WTC11 (cell line): ENCODE measurements around the gene KCND3. TPM values are rescaled to one million over a fixed set of nuclear protein-coding genes. Genes with fewer than 3 reads are reported as not detected.

Experiments used
- ATAC-seq: fragments of 200-7000 bp; cut with Tn5 transposase; 2 replicates; pipeline ENCODE4 v1.10.0; 2021; ENCODE audit warnings: mild to moderate bottlenecking, moderate library complexity
- CTCF ChIA-PET: fragments of 300-600 bp; sonication (Branson Sonifier 250); formaldehyde crosslinking; loops from one replicate; lab custom pipeline; 2021; ENCODE audit warnings: antibody characterized with exemption; lab: Charles Lee
- POLR2A ChIA-PET: fragments of 350-600 bp; sonication (Branson Sonifier 250); formaldehyde crosslinking; loops from one replicate; lab custom pipeline; 2021; ENCODE audit warnings: antibody characterized with exemption; lab: Charles Lee
- DNase-seq: peaks from one replicate; pipeline ENCODE4 v3.0.0; 2021; ENCODE audit warnings: low spot score
- H3K27ac Mint-ChIP-seq: 2 replicates; pipeline ENCODE4 v1.8.0; 2021; ENCODE audit warnings: mixed read lengths
- H3K27me3 Mint-ChIP-seq: 2 replicates; pipeline ENCODE4 v1.8.0; 2021; ENCODE audit warnings: low read depth, mild to moderate bottlenecking, moderate library complexity, mixed read lengths
- H3K36me3 Mint-ChIP-seq: 2 replicates; pipeline ENCODE4 v1.8.0; 2021; ENCODE audit warnings: mixed read lengths
- H3K4me1 Mint-ChIP-seq: 2 replicates; pipeline ENCODE4 v1.8.0; 2022; ENCODE audit warnings: mixed read lengths
- H3K4me3 Mint-ChIP-seq: 2 replicates; pipeline ENCODE4 v1.8.0; 2021; ENCODE audit warnings: mild to moderate bottlenecking, moderate library complexity, mixed read lengths
- H3K9me3 Mint-ChIP-seq: 2 replicates; pipeline ENCODE4 v1.8.0; 2021; ENCODE audit warnings: mixed read lengths
- E2F1 ChIP-seq: sonication (generic); formaldehyde crosslinking; IDR thresholded peaks from 2 replicates; pipeline ENCODE4 v1.8.0; 2022; ENCODE audit warnings: mild to moderate bottlenecking, missing genetic modification reagents
- EMX1 ChIP-seq: fragments of 250-450 bp; sonication (Bioruptor Pico); IDR thresholded peaks from 2 replicates; pipeline ENCODE4 v1.8.0; 2021; ENCODE audit warnings: mild to moderate bottlenecking
- FOXP1 ChIP-seq: sonication (generic); formaldehyde crosslinking; IDR thresholded peaks from 2 replicates; pipeline ENCODE4 v1.8.0; 2022; ENCODE audit warnings: missing genetic modification reagents, mild to moderate bottlenecking, moderate library complexity, borderline replicate concordance
- KAT7 ChIP-seq: sonication (generic); formaldehyde crosslinking; IDR thresholded peaks from 2 replicates; pipeline ENCODE4 v1.8.1; 2023; ENCODE audit warnings: missing genetic modification reagents, mild to moderate bottlenecking, borderline replicate concordance
- MXD4 ChIP-seq: fragments of 250-450 bp; sonication (Bioruptor Pico); IDR thresholded peaks from 2 replicates; pipeline ENCODE4 v1.8.0; 2021; ENCODE audit warnings: mild to moderate bottlenecking, moderate library complexity, borderline replicate concordance
- MYBL2 ChIP-seq: sonication (generic); formaldehyde crosslinking; IDR thresholded peaks from 2 replicates; pipeline ENCODE4 v1.8.1; 2023; ENCODE audit warnings: mild to moderate bottlenecking, moderate library complexity, missing genetic modification reagents
- NFATC4 ChIP-seq: fragments of 250-450 bp; sonication (Bioruptor Pico); IDR thresholded peaks from 2 replicates; pipeline ENCODE4 v1.9.0; 2021; ENCODE audit warnings: mild to moderate bottlenecking
- NFE2L1 ChIP-seq: sonication (generic); formaldehyde crosslinking; IDR thresholded peaks from 2 replicates; pipeline ENCODE4 v1.8.1; 2023; ENCODE audit warnings: missing genetic modification reagents
- NR1H2 ChIP-seq: sonication (generic); formaldehyde crosslinking; IDR thresholded peaks from 2 replicates; pipeline ENCODE4 v1.9.0; 2021; ENCODE audit warnings: mild to moderate bottlenecking, moderate library complexity, missing genetic modification reagents
- NR3C1 ChIP-seq: sonication (generic); formaldehyde crosslinking; conservative IDR thresholded peaks from 2 replicates; pipeline ENCODE4 v1.8.1; 2023; ENCODE audit warnings: low read depth, mild to moderate bottlenecking, missing genetic modification reagents
- SOX15 ChIP-seq: fragments of 250-450 bp; sonication (Bioruptor Pico); IDR thresholded peaks from 2 replicates; pipeline ENCODE4 v1.9.0; 2021; ENCODE audit warnings: mild to moderate bottlenecking
- TEAD4 ChIP-seq: sonication (generic); formaldehyde crosslinking; IDR thresholded peaks from 2 replicates; pipeline ENCODE4 v1.8.0; 2022; ENCODE audit warnings: mild to moderate bottlenecking, missing genetic modification reagents
- ZNF138 ChIP-seq: sonication (generic); formaldehyde crosslinking; conservative IDR thresholded peaks from 2 replicates; pipeline ENCODE4 v1.8.1; 2022; ENCODE audit warnings: mild to moderate bottlenecking, moderate library complexity, missing genetic modification reagents
- ZNF396 ChIP-seq: fragments of 250-450 bp; sonication (Bioruptor Pico); IDR thresholded peaks from 2 replicates; pipeline ENCODE4 v1.8.0; 2021; ENCODE audit warnings: mild to moderate bottlenecking, moderate library complexity, borderline replicate concordance
- ZNF425 ChIP-seq: fragments of 250-450 bp; sonication (Bioruptor Pico); conservative IDR thresholded peaks from 2 replicates; pipeline ENCODE4 v1.9.0; 2021; ENCODE audit warnings: mild to moderate bottlenecking
- ZNF512 ChIP-seq: sonication (generic); formaldehyde crosslinking; IDR thresholded peaks from 2 replicates; pipeline ENCODE4 v1.8.1; 2022; ENCODE audit warnings: missing genetic modification reagents, borderline replicate concordance
- total RNA-seq: library from RNA; stranded (reverse); gene quantifications from 3 replicates; pipeline ENCODE4 v1.2.3, GENCODE V29; 2021
- TF ChIP-seq, protein P1 (sequence below): fragments of 250-450 bp; sonication (Bioruptor Pico); IDR thresholded peaks from 2 replicates; pipeline ENCODE4 v1.9.0; 2021; ENCODE audit warnings: mild to moderate bottlenecking

Gene KCND3
- total RNA-seq, 1 experiment from 2014 or later = 0.35 TPM

- TF ChIP-seq SOX15 (CRISPR knock-in tag) (no peak), NFATC4 (CRISPR knock-in tag) (no peak), FOXP1 (CRISPR knock-in tag) (no peak), NR3C1 (CRISPR knock-in tag) (no peak)
- TF ChIP-seq, all 79 proteins: peak for 0
- POLR2A ChIA-PET = no interaction called here
- no peak overlapping the region for H3K4me3 Mint-ChIP-seq
- H3K4me1 Mint-ChIP-seq = 0 out of 2 replicates have a peak, but pooled peaks cover 2% of the 10 kb centered on the region
- no peaks in the 10 kb centered on the region for H3K27me3 Mint-ChIP-seq
- DNase-seq (no peak), ATAC-seq (no peak)
- no peaks in the 10 kb centered on the region for H3K36me3 Mint-ChIP-seq
- no peak overlapping the region for H3K27ac Mint-ChIP-seq
- CTCF ChIA-PET = no interaction called here
- no peaks in the 10 kb centered on the region for H3K9me3 Mint-ChIP-seq
Observed at GRCh38 chr1:111878649-111879048, 110.8 kb downstream of the KCND3 start.

DNA sequence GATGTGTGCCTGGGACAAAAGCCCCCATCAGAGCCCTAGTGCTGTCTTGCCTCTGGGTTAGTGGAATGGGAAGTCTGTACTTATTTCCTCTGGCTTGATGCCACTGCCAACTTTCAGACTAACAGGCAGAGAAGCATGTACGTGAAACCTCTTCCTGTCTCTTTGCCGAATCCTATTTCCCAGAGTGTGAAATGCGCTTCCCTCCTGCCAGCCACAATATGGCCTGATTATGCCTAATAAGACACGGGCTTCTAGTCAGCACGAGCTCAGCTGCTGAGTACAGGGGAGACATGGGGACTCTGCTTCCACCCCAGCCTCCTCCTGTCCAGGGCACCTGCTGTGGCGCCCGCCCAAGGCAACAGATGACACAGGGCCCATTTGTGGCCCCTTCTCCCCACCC lies 111.4 kb downstream of the KCND3 start:
- no peak for DNase-seq

GRCh38 chr1:111876631-111877030 lies 112.8 kb downstream of the KCND3 start:
- Mint-ChIP-seq H3K36me3 (no peaks in the 10 kb centered on the region), H3K4me1 (0 out of 2 replicates have a peak, but pooled peaks cover 2% of the 10 kb centered on the region), H3K4me3 (no peak overlapping the region), H3K27ac (no peak overlapping the region), H3K27me3 (no peaks in the 10 kb centered on the region), H3K9me3 (no peaks in the 10 kb centered on the region)
- ATAC-seq = no peak
- no peak for DNase-seq
- CTCF ChIA-PET = no interaction called here
- POLR2A ChIA-PET = no interaction called here
- TF ChIP-seq NR3C1 (CRISPR knock-in tag) (no peak), ZNF138 (CRISPR knock-in tag) (no peak), EMX1 (CRISPR knock-in tag) (no peak), ZNF425 (CRISPR knock-in tag) (no peak), NFE2L1 (no peak), MYBL2 (no peak), TEAD4 (CRISPR knock-in tag) (no peak)
- TF ChIP-seq, protein P1, sequence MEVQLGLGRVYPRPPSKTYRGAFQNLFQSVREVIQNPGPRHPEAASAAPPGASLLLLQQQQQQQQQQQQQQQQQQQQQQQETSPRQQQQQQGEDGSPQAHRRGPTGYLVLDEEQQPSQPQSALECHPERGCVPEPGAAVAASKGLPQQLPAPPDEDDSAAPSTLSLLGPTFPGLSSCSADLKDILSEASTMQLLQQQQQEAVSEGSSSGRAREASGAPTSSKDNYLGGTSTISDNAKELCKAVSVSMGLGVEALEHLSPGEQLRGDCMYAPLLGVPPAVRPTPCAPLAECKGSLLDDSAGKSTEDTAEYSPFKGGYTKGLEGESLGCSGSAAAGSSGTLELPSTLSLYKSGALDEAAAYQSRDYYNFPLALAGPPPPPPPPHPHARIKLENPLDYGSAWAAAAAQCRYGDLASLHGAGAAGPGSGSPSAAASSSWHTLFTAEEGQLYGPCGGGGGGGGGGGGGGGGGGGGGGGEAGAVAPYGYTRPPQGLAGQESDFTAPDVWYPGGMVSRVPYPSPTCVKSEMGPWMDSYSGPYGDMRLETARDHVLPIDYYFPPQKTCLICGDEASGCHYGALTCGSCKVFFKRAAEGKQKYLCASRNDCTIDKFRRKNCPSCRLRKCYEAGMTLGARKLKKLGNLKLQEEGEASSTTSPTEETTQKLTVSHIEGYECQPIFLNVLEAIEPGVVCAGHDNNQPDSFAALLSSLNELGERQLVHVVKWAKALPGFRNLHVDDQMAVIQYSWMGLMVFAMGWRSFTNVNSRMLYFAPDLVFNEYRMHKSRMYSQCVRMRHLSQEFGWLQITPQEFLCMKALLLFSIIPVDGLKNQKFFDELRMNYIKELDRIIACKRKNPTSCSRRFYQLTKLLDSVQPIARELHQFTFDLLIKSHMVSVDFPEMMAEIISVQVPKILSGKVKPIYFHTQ (CRISPR knock-in tag) = no peak

More for the DNA sequence above, 111.4 kb downstream of the KCND3 start:
- TF ChIP-seq ZNF396 (CRISPR knock-in tag) (no peak), E2F1 (no peak), ZNF425 (CRISPR knock-in tag) (no peak), ZNF512 (CRISPR knock-in tag) (no peak), NR3C1 (CRISPR knock-in tag) (no peak), KAT7 (CRISPR knock-in tag) (no peak), NR1H2 (no peak), MXD4 (CRISPR knock-in tag) (no peak)
- TF ChIP-seq, all 79 proteins: peak for 0
- H3K27ac Mint-ChIP-seq = no peak overlapping the region
- H3K4me3 Mint-ChIP-seq = no peak overlapping the region
- no peak for ATAC-seq
- H3K9me3 Mint-ChIP-seq = no peaks in the 10 kb centered on the region
- no peaks in the 10 kb centered on the region for H3K36me3 Mint-ChIP-seq
- POLR2A ChIA-PET = no interaction called here
- H3K27me3 Mint-ChIP-seq = no peaks in the 10 kb centered on the region
- H3K4me1 Mint-ChIP-seq = 0 out of 2 replicates have a peak, but pooled peaks cover 2% of the 10 kb centered on the region
- CTCF ChIA-PET = no interaction called here
